WTC11 (cell line): Measurements from ENCODE around the gene VPS8.

Source experiments
- ATF1 ChIP-seq: sonication (generic); formaldehyde crosslinking; IDR thresholded peaks from 2 replicates; pipeline ENCODE4 v1.8.1; 2023; ENCODE audit warnings: mild to moderate bottlenecking, moderate library complexity, missing genetic modification reagents
- CTCF ChIP-seq: fragments of 200-600 bp; IDR thresholded peaks from 2 replicates; pipeline ENCODE4 v1.8.0; 2022; ENCODE audit warnings: antibody characterized with exemption
- GTF2I ChIP-seq: fragments of 250-450 bp; sonication (Bioruptor Pico); conservative IDR thresholded peaks from 2 replicates; pipeline ENCODE4 v1.4.0; 2021; ENCODE audit warnings: mild to moderate bottlenecking
- HMGXB4 ChIP-seq: sonication (generic); formaldehyde crosslinking; IDR thresholded peaks from 2 replicates; pipeline ENCODE4 v1.8.1; 2023; ENCODE audit warnings: mild to moderate bottlenecking, moderate library complexity, missing genetic modification reagents
- MAX ChIP-seq: sonication (generic); formaldehyde crosslinking; IDR thresholded peaks from 2 replicates; pipeline ENCODE4 v1.8.0; 2022; ENCODE audit warnings: mild to moderate bottlenecking, missing genetic modification reagents
- SP1 ChIP-seq: sonication (generic); formaldehyde crosslinking; conservative IDR thresholded peaks from 2 replicates; pipeline ENCODE4 v1.8.1; 2022; ENCODE audit warnings: missing genetic modification reagents
- ZMAT4 ChIP-seq: fragments of 250-450 bp; sonication (Bioruptor Pico); IDR thresholded peaks from 2 replicates; pipeline ENCODE4 v1.9.0; 2021; ENCODE audit warnings: mild to moderate bottlenecking
- ZNF317 ChIP-seq: sonication (generic); formaldehyde crosslinking; IDR thresholded peaks from 2 replicates; pipeline ENCODE4 v1.8.1; 2023; ENCODE audit warnings: low read depth, mild to moderate bottlenecking, moderate library complexity, missing genetic modification reagents, borderline replicate concordance

- TF ChIP-seq ZNF317 (CRISPR knock-in tag) (no peak), CTCF (no peak), ATF1 (CRISPR knock-in tag) (no peak), MAX (CRISPR knock-in tag) (no peak), SP1 (no peak), HMGXB4 (CRISPR knock-in tag) (no peak), GTF2I (CRISPR knock-in tag) (no peak), ZMAT4 (CRISPR knock-in tag) (no peak)
Observed at GRCh38 chr3:185067173-185067572, 255.2 kb downstream of the VPS8 start.
